B cell (primary cell): Measurements from ENCODE around the gene SCARB1. TPM values are rescaled to one million over a fixed set of nuclear protein-coding genes. Genes with fewer than 3 reads are reported as not detected.

Experiments
- ATAC-seq: fragments of 200-7000 bp; cut with Tn5 transposase; one replicate; pipeline ENCODE4 v1.10.0; 2021; ENCODE audit warnings: low read depth, mild to moderate bottlenecking, moderate number of reproducible peaks, moderate library complexity
- CTCF ChIA-PET: fragments of 350-600 bp; sonication (Branson Sonifier 250); formaldehyde crosslinking; loops from one replicate; lab custom pipeline; 2021; ENCODE audit warnings: antibody characterized with exemption, inconsistent platforms; lab: Charles Lee
- POLR2A ChIA-PET: fragments of 350-600 bp; sonication (Branson Sonifier 250); formaldehyde crosslinking; loops from one replicate; lab custom pipeline; 2021; ENCODE audit warnings: antibody characterized with exemption; lab: Charles Lee
- DNase-seq: peaks from one replicate; pipeline ENCODE4 v3.0.0; 2013
- H2AFZ ChIP-seq: 2 replicates; pipeline ENCODE4 v1.6.1; 2012; ENCODE audit warnings: mild to moderate bottlenecking, low read depth, low read length; ENCODE audit not compliant: insufficient read depth, poor library complexity, severe bottlenecking
- H3K27ac ChIP-seq, 2 donors: 1 replicate in 1 of 2; 2 replicates in 1 of 2; pipeline ENCODE4 v1.5.1; 2012 to 2013; ENCODE audit warnings: low read length in 2 of 2, mild to moderate bottlenecking in 2 of 2, moderate library complexity in 1 of 2
- H3K27me3 ChIP-seq, 4 experiments: fragments of 200-600 bp in 1 of 4; sonication (generic) in 1 of 4; replicated peaks in 1 of 4; 1 replicate in 2 of 4; 2 replicates in 2 of 4; pipeline versions ENCODE4 v1.6.1 to v1.7.0; 2013 to 2016; ENCODE audit warnings: low read length in 3 of 4, mild to moderate bottlenecking in 2 of 4, mixed read lengths in 1 of 4, moderate library complexity in 1 of 4; ENCODE audit not compliant: insufficient read depth in 4 of 4, control insufficient read depth in 3 of 4; ENCODE audit errors: control extremely low read depth in 1 of 4
- H3K36me3 ChIP-seq, 2 experiments: replicated peaks in 1 of 2; 1 replicate in 1 of 2; 2 replicates in 1 of 2; pipeline versions ENCODE4 v1.6.1 to v1.7.1; 2013; ENCODE audit warnings: low read length in 1 of 2; ENCODE audit not compliant: insufficient read depth in 2 of 2, control insufficient read depth in 1 of 2; ENCODE audit errors: control extremely low read depth in 1 of 2, extremely low read depth in 1 of 2
- H3K4me1 ChIP-seq, 2 donors: fragments of 200-600 bp in 1 of 2; sonication (generic) in 1 of 2; 1 replicate in 1 of 2; 2 replicates in 1 of 2; pipeline versions ENCODE4 v1.5.1 to v1.6.1; 2013 to 2017; ENCODE audit warnings: low read length in 2 of 2; ENCODE audit not compliant: control insufficient read depth in 2 of 2, insufficient read depth in 2 of 2
- H3K4me2 ChIP-seq: replicated peaks from 2 replicates; pipeline ENCODE3; 2012; ENCODE audit warnings: mild to moderate bottlenecking, low read depth, low read length; ENCODE audit not compliant: poor library complexity, severe bottlenecking
- H3K4me3 ChIP-seq, 5 experiments: fragments of 200-600 bp in 1 of 5; sonication (generic) in 1 of 5; 1 replicate in 3 of 5; 2 replicates in 2 of 5; pipeline versions ENCODE4 v1.5.1 to v1.7.0; 2011 to 2016; ENCODE audit warnings: low read length in 4 of 5, mild to moderate bottlenecking in 4 of 5, low read depth in 2 of 5, control low read depth in 1 of 5, moderate library complexity in 1 of 5; ENCODE audit not compliant: insufficient read depth in 1 of 5; ENCODE audit errors: control extremely low read depth in 1 of 5, extremely low read depth in 1 of 5
- H3K79me2 ChIP-seq: fragments of 200-600 bp; sonication (generic); one replicate; pipeline ENCODE4 v1.6.0; 2016; ENCODE audit warnings: low read length; ENCODE audit not compliant: control insufficient read depth, insufficient read depth
- H3K9ac ChIP-seq: fragments of 200-600 bp; sonication (generic); 2 replicates; pipeline ENCODE4 v1.6.1; 2017; ENCODE audit warnings: mild to moderate bottlenecking, low read length, moderate library complexity
- H3K9me3 ChIP-seq, 3 donors: one replicate each; pipeline versions ENCODE4 v1.6.1 to v1.7.1; 2013; ENCODE audit warnings: low read length in 2 of 3; ENCODE audit not compliant: control insufficient read depth in 2 of 3, insufficient read depth in 1 of 3; ENCODE audit errors: control extremely low read depth in 1 of 3
- H4K20me1 ChIP-seq: 2 replicates; pipeline ENCODE4 v1.6.0; 2012; ENCODE audit warnings: mild to moderate bottlenecking, low read length; ENCODE audit not compliant: insufficient read depth, control insufficient read depth, poor library complexity, severe bottlenecking
- H3K27ac Mint-ChIP-seq: one replicate; pipeline ENCODE4 v1.8.0; 2021; ENCODE audit warnings: mixed read lengths
- H3K27me3 Mint-ChIP-seq: one replicate; pipeline ENCODE4 v1.8.0; 2021; ENCODE audit warnings: mixed read lengths
- H3K4me1 Mint-ChIP-seq: one replicate; pipeline ENCODE4 v1.8.0; 2021; ENCODE audit warnings: mixed read lengths
- H3K4me3 Mint-ChIP-seq: one replicate; pipeline ENCODE4 v1.8.0; 2021; ENCODE audit warnings: mixed read lengths
- H3K9me3 Mint-ChIP-seq: one replicate; pipeline ENCODE4 v1.8.0; 2022; ENCODE audit warnings: mixed read lengths; ENCODE audit not compliant: insufficient read depth
- EZH2 ChIP-seq: IDR thresholded peaks from 2 replicates; pipeline ENCODE4 v1.6.1; 2012; ENCODE audit warnings: borderline replicate concordance, low read depth, mild to moderate bottlenecking, moderate library complexity, low read length; ENCODE audit not compliant: insufficient read depth, poor library complexity, severe bottlenecking
- WGBS: methylation state at CpG from one replicate; pipeline ENCODE4 v1.1.5; 2013; ENCODE audit warnings: missing lambda C conversion rate; ENCODE audit not compliant: insufficient coverage; 5-methylcytosine and 5-hydroxymethylcytosine counted together
- intact Hi-C: fragments of 100-400 bp; cut with micrococcal nuclease; formaldehyde crosslinking; loops from one replicate; pipeline ENCODE4 v1.10.0; 2022
- polyA plus RNA-seq: library from polyadenylated mRNA; depleted of rRNA; stranded (reverse); fragments of >200 nt; gene quantifications from 2 replicates; pipeline ENCODE4 v1.2.3, GENCODE V29; 2012
- total RNA-seq, 2 donors: library from RNA; stranded (reverse); fragments of 120-200 nt in 1 of 2; gene quantifications; 1 replicate in 1 of 2; 2 replicates in 1 of 2; pipeline versions ENCODE4 v1.2.3 to v1.2.4, GENCODE V29; 2013 to 2022
- TF ChIP-seq, protein P1 (sequence below): fragments of 200-600 bp; IDR thresholded peaks from one replicate; pipeline ENCODE4 v1.8.0; 2022; ENCODE audit warnings: antibody characterized with exemption, mild to moderate bottlenecking

Gene SCARB1
- total and polyA plus RNA-seq, 2 donors (not counting 1 experiment from before 2014, with no cell fraction given): 26.8 to 30.7 TPM

DNA sequence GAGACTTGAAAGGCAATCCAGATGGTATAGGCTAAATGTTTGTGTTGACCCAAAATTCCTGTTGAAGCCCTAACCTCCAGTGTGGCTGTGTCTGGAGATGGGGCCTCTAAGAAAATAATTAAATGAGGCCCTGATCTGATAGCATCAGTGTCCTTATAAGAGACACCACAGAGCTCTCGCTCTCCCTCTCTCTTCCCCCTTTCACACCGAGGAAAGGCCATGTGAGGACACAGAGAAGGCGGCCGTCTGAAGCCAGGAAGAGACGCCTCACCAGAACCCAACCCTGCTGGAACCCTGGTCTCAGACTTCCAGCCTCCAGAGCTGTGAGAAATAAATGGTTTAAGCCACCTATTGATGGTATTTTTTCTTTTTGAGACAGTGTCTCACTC, 87.5 kb downstream of the SCARB1 start:
- H4K20me1 ChIP-seq: no peaks in the 10 kb centered on the region
- H3K36me3 ChIP-seq: no peaks in the 10 kb centered on the region
- ChIA-PET CTCF (interaction anchor here (3.0 kb wide), 1 partner anchor 744 kb away, joined by 14 read pairs; no protein-coding TSS in a partner anchor), POLR2A (no interaction called here)
- H3K9me3 Mint-ChIP-seq: no peaks in the 10 kb centered on the region
- no peak overlapping the region for H3K9ac ChIP-seq
- peaks cover 12% of the 10 kb centered on the region for H3K27me3 Mint-ChIP-seq
- H3K27ac ChIP-seq: no peak overlapping the region
- H3K27me3 ChIP-seq: peaks cover 0 to 11% (median 2%) of the 10 kb centered on the region in 4 experiments
- ATAC-seq (no peak), DNase-seq (no peak)
- no peak overlapping the region for H3K27ac Mint-ChIP-seq
- peaks cover 30 to 41% of the 10 kb centered on the region in 2 donors for H3K4me1 ChIP-seq
- TF ChIP-seq EZH2: no peak
- TF ChIP-seq, protein P1, sequence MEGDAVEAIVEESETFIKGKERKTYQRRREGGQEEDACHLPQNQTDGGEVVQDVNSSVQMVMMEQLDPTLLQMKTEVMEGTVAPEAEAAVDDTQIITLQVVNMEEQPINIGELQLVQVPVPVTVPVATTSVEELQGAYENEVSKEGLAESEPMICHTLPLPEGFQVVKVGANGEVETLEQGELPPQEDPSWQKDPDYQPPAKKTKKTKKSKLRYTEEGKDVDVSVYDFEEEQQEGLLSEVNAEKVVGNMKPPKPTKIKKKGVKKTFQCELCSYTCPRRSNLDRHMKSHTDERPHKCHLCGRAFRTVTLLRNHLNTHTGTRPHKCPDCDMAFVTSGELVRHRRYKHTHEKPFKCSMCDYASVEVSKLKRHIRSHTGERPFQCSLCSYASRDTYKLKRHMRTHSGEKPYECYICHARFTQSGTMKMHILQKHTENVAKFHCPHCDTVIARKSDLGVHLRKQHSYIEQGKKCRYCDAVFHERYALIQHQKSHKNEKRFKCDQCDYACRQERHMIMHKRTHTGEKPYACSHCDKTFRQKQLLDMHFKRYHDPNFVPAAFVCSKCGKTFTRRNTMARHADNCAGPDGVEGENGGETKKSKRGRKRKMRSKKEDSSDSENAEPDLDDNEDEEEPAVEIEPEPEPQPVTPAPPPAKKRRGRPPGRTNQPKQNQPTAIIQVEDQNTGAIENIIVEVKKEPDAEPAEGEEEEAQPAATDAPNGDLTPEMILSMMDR: no peak
- H3K4me2 ChIP-seq: no peak overlapping the region
- no peaks in the 10 kb centered on the region for H3K79me2 ChIP-seq
- peaks cover 34% of the 10 kb centered on the region for H3K4me1 Mint-ChIP-seq
- WGBS: 100% methylated on average over 3 of the region's 5 CpGs
- H3K4me3 Mint-ChIP-seq: no peak overlapping the region
- H3K9me3 ChIP-seq: peaks cover 0 to 3% (median 0%) of the 10 kb centered on the region in 3 donors
- no peak overlapping the region for H2AFZ ChIP-seq
- intact Hi-C loops: no loop called here
- no peak overlapping the region for H3K4me3 ChIP-seq

DNA sequence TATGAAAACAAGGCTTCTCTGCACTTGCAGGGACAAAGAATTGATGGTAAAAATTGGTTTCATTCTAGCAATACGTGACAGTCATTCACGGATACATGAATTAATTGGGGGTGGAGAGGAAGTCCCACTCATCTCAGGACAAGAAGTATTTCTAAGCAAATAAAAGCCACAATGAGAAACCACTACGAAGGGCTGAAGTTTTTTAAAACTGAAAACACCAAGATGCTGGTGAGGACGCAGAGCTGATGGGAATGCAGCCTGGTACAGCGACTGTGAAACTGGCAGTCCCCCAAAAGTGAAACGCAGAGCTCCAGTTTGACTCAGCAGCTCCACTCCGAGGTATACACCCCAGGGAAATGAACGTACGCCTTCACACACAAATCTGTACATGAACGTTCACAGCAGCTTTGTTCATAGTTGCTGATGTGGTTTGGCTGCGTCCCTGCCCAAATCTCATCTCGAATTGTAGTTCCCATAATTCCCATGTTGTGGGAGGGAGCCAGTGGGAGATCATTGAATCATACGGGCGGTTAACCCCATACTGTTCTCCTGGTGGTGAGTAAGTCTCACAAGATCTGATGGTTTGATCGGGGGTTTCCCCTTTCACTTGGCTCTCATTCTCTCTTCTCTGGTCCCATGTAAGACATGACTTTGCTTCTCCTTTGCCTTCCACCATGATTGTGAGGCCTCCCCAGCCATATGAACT, 89.0 kb downstream of the SCARB1 start:
- H3K27ac ChIP-seq: no peak overlapping the region
- intact Hi-C loops: loop anchor here (2.0 to 5.0 kb wide), 4 partner anchors 133 to 867 kb away; no protein-coding TSS in a partner anchor
- ChIA-PET POLR2A (no interaction called here), CTCF (interaction anchor here (1.0 to 3.0 kb wide), 6 partner anchors 12 to 743 kb away, joined by 3 to 14 read pairs (median 4); no protein-coding TSS in a partner anchor)
- H3K4me2 ChIP-seq: peak overlapping the region; percentile 68
- H3K4me3 ChIP-seq: peak overlapping the region in 4 of 5 experiments; percentile 15 to 40 (median 32)
- no peaks in the 10 kb centered on the region for H3K36me3 ChIP-seq
- Mint-ChIP-seq H3K4me3 (peak overlapping the region; percentile 67), H3K9me3 (no peaks in the 10 kb centered on the region), H3K27ac (peak overlapping the region; percentile 2), H3K27me3 (peaks cover 16% of the 10 kb centered on the region), H3K4me1 (peaks cover 30% of the 10 kb centered on the region)
- no peaks in the 10 kb centered on the region for H3K9me3 ChIP-seq
- ATAC-seq: peak; percentile 72
- peaks cover 25 to 31% of the 10 kb centered on the region in 2 donors for H3K4me1 ChIP-seq
- WGBS: 28% methylated on average over 6 of the region's 15 CpGs
- peak; percentile 69 for DNase-seq
- no peak overlapping the region for H2AFZ ChIP-seq
- H3K9ac ChIP-seq: peak overlapping the region; percentile 32
- H4K20me1 ChIP-seq: no peaks in the 10 kb centered on the region
- H3K79me2 ChIP-seq: no peaks in the 10 kb centered on the region
- peaks cover 0 to 11% (median 4%) of the 10 kb centered on the region in 4 experiments for H3K27me3 ChIP-seq
- TF ChIP-seq, protein P1: no peak
- no peak for TF ChIP-seq EZH2
